CD14-positive monocyte (primary cell): Measurements from ENCODE around the gene IMMP2L. TPM values are rescaled to one million over a fixed set of nuclear protein-coding genes. Genes with fewer than 3 reads are reported as not detected.

Experiments used
- DNase-seq, 3 donors: peaks; one replicate each; pipeline ENCODE4 v3.0.0-alpha.2; 2011 to 2022
- H2AFZ ChIP-seq: 2 replicates; pipeline ENCODE4 v1.6.0; 2012; ENCODE audit warnings: mild to moderate bottlenecking, low read depth, low read length, inconsistent platforms; ENCODE audit not compliant: insufficient read depth, poor library complexity, severe bottlenecking
- H3K27ac ChIP-seq, 2 donors: 1 replicate in 1 of 2; 2 replicates in 1 of 2; pipeline ENCODE4 v1.5.1; 2012 to 2013; ENCODE audit warnings: low read length in 2 of 2, control low read depth in 1 of 2, inconsistent platforms in 1 of 2, low read depth in 1 of 2, mild to moderate bottlenecking in 1 of 2
- H3K27me3 ChIP-seq, 2 donors: one replicate each; pipeline versions ENCODE4 v1.6.0 to v1.6.1; 2011 to 2013; ENCODE audit warnings: low read length in 2 of 2; ENCODE audit not compliant: control insufficient read depth in 2 of 2, insufficient read depth in 2 of 2
- H3K36me3 ChIP-seq, 2 donors: replicated peaks in 1 of 2; 1 replicate in 1 of 2; 2 replicates in 1 of 2; pipeline versions ENCODE4 v1.5.1 to v1.6.1; 2012 to 2013; ENCODE audit warnings: low read length in 2 of 2, control low read depth in 1 of 2, inconsistent platforms in 1 of 2, mild to moderate bottlenecking in 1 of 2; ENCODE audit not compliant: insufficient read depth in 2 of 2, control insufficient read depth in 1 of 2
- H3K4me1 ChIP-seq, 2 donors: 1 replicate in 1 of 2; 2 replicates in 1 of 2; pipeline versions ENCODE4 v1.5.1 to v1.6.1; 2012 to 2013; ENCODE audit warnings: low read length in 2 of 2, control low read depth in 1 of 2, inconsistent platforms in 1 of 2, mild to moderate bottlenecking in 1 of 2, moderate library complexity in 1 of 2; ENCODE audit not compliant: insufficient read depth in 2 of 2, control insufficient read depth in 1 of 2
- H3K4me2 ChIP-seq: replicated peaks from 2 replicates; pipeline ENCODE3; 2012; ENCODE audit warnings: low read length, moderate library complexity, mild to moderate bottlenecking; ENCODE audit not compliant: poor library complexity, severe bottlenecking; ENCODE audit errors: extremely low read depth
- H3K4me3 ChIP-seq, 3 experiments: fragments of 200-600 bp in 1 of 3; sonication (generic) in 1 of 3; replicated peaks in 1 of 3; 1 replicate in 2 of 3; 2 replicates in 1 of 3; pipeline ENCODE4 v1.5.1; 2011 to 2013; ENCODE audit warnings: low read length in 3 of 3, mild to moderate bottlenecking in 3 of 3, control low read depth in 2 of 3, low read depth in 2 of 3, inconsistent platforms in 1 of 3, moderate library complexity in 1 of 3
- H3K79me2 ChIP-seq: 2 replicates; pipeline ENCODE4 v1.6.0; 2012; ENCODE audit warnings: mild to moderate bottlenecking, control low read depth, inconsistent platforms, low read length, moderate library complexity; ENCODE audit not compliant: insufficient read depth
- H3K9ac ChIP-seq: 2 replicates; pipeline ENCODE4 v1.6.0; 2017; ENCODE audit warnings: low read length, mild to moderate bottlenecking; ENCODE audit not compliant: insufficient read depth, poor library complexity, severe bottlenecking
- H3K9me3 ChIP-seq, 2 donors: replicated peaks in 1 of 2; 1 replicate in 1 of 2; 2 replicates in 1 of 2; pipeline versions ENCODE4 v1.5.1 to v1.6.1; 2012 to 2013; ENCODE audit warnings: low read length in 2 of 2, control low read depth in 1 of 2; ENCODE audit not compliant: control insufficient read depth in 1 of 2, insufficient read depth in 1 of 2
- H4K20me1 ChIP-seq: 2 replicates; pipeline ENCODE4 v1.6.0; 2012; ENCODE audit warnings: mild to moderate bottlenecking, low read length, control low read depth, moderate library complexity; ENCODE audit not compliant: insufficient read depth
- H3K27ac Mint-ChIP-seq, 7 donors: one replicate each; pipeline ENCODE4 v1.8.0; 2020; ENCODE audit warnings: mild to moderate bottlenecking in 7 of 7, mixed read lengths in 7 of 7, moderate library complexity in 6 of 7, inconsistent platforms in 2 of 7
- H3K27me3 Mint-ChIP-seq, 3 donors: one replicate each; pipeline ENCODE4 v1.8.0; 2021 to 2022; ENCODE audit warnings: low read depth in 3 of 3, mild to moderate bottlenecking in 3 of 3, mixed read lengths in 3 of 3, moderate library complexity in 3 of 3, inconsistent platforms in 1 of 3
- H3K36me3 Mint-ChIP-seq, 2 donors: one replicate each; pipeline ENCODE4 v1.8.0; 2020; ENCODE audit warnings: mixed read lengths in 2 of 2, inconsistent platforms in 1 of 2, mild to moderate bottlenecking in 1 of 2
- H3K4me1 Mint-ChIP-seq: one replicate; pipeline ENCODE4 v1.8.0; 2020; ENCODE audit warnings: mild to moderate bottlenecking, mixed read lengths
- H3K4me3 Mint-ChIP-seq, 2 donors: one replicate each; pipeline ENCODE4 v1.8.0; 2020; ENCODE audit warnings: mild to moderate bottlenecking in 2 of 2, mixed read lengths in 2 of 2, moderate library complexity in 1 of 2
- H3K9me3 Mint-ChIP-seq, 7 donors: one replicate each; pipeline ENCODE4 v1.8.0; 2020 to 2022; ENCODE audit warnings: mixed read lengths in 7 of 7, mild to moderate bottlenecking in 6 of 7, moderate library complexity in 6 of 7, inconsistent platforms in 2 of 7
- intact Hi-C, 2 donors: fragments of 100-400 bp; cut with micrococcal nuclease; formaldehyde crosslinking; loops; one replicate each; pipeline versions ENCODE4 v1.15.0 to v1.15.1; 2023
- polyA plus RNA-seq, 3 donors: library from polyadenylated mRNA; depleted of rRNA in 1 of 3; unstranded in 2 of 3; stranded (reverse) in 1 of 3; fragments of 300-500 nt in 2 of 3; fragments of >200 nt in 1 of 3; fragmentation: Illumina TruSeq in 2 of 3; gene quantifications; 1 replicate in 2 of 3; 2 replicates in 1 of 3; pipeline ENCODE4 v1.2.3, GENCODE V29; 2012 to 2021
- TF ChIP-seq, protein P1 (sequence below): fragments of 200-600 bp; IDR thresholded peaks from one replicate; pipeline ENCODE4 v1.8.0; 2022; ENCODE audit warnings: antibody characterized with exemption, mild to moderate bottlenecking

The IMMP2L gene
- polyA plus RNA-seq, 3 donors, result 1.9 to 6.4 (median 6.2) TPM

DNA sequence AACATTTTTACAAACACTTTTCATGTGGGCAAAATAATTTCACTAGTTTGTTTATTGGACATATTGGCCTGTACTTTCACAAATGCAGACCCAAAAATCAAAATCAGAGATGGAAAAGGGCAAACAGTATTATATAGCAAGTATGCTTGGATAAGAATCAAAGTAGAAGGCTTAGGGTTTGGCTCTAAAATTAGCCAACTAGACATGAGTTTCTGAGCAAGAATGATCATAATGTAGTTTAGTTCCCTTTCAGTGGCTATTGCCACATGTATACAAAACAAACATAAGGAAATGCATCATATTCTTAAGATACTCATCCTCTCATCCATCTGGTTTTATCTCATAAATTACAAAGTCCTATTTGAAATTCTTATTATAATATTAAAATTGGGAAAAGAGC, 132.5 kb downstream of the IMMP2L start:
- no peak overlapping the region for H3K9ac ChIP-seq
- Mint-ChIP-seq H3K4me1 (no peaks in the 10 kb centered on the region), H3K27me3 (no peaks in the 10 kb centered on the region), H3K27ac (no peak overlapping the region), H3K36me3 (no peaks in the 10 kb centered on the region), H3K4me3 (no peak overlapping the region), H3K9me3 (peaks cover 4 to 16% (median 12%) of the 10 kb centered on the region in 7 donors)
- no peak overlapping the region for H3K4me3 ChIP-seq
- no peak overlapping the region for H2AFZ ChIP-seq
- no peaks in the 10 kb centered on the region for H4K20me1 ChIP-seq
- H3K27me3 ChIP-seq, result no peaks in the 10 kb centered on the region
- no peaks in the 10 kb centered on the region for H3K4me1 ChIP-seq
- H3K9me3 ChIP-seq, result peaks cover 12% of the 10 kb centered on the region in 2 donors
- no peaks in the 10 kb centered on the region for H3K36me3 ChIP-seq
- H3K4me2 ChIP-seq, result no peak overlapping the region
- no peaks in the 10 kb centered on the region for H3K79me2 ChIP-seq
- intact Hi-C loops, result no loop called here
- TF ChIP-seq, protein P1, sequence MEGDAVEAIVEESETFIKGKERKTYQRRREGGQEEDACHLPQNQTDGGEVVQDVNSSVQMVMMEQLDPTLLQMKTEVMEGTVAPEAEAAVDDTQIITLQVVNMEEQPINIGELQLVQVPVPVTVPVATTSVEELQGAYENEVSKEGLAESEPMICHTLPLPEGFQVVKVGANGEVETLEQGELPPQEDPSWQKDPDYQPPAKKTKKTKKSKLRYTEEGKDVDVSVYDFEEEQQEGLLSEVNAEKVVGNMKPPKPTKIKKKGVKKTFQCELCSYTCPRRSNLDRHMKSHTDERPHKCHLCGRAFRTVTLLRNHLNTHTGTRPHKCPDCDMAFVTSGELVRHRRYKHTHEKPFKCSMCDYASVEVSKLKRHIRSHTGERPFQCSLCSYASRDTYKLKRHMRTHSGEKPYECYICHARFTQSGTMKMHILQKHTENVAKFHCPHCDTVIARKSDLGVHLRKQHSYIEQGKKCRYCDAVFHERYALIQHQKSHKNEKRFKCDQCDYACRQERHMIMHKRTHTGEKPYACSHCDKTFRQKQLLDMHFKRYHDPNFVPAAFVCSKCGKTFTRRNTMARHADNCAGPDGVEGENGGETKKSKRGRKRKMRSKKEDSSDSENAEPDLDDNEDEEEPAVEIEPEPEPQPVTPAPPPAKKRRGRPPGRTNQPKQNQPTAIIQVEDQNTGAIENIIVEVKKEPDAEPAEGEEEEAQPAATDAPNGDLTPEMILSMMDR, result no peak
- no peak overlapping the region for H3K27ac ChIP-seq
- no peak for DNase-seq

DNA sequence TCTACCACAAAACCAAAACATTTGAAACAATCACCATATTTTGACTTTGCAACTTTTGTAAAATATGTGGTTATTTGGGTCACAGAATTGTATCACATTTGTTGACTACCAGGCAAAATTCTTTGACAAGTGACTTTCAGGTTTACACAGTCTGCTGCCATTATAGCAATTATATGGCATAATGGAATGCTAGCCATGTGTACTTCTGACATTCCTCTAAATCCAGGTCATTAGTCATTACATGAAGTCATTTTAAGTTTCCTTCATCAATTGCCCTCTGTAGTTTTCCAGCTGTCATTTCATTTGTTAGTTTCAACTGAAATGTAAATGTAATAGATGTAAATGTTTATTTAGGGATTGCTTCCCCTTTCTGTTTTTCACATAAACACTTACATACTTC, 137.5 kb downstream of the IMMP2L start:
- H4K20me1 ChIP-seq, result no peaks in the 10 kb centered on the region
- intact Hi-C loops, result no loop called here
- no peaks in the 10 kb centered on the region for H3K36me3 ChIP-seq
- no peaks in the 10 kb centered on the region for H3K36me3 Mint-ChIP-seq
- H3K4me1 Mint-ChIP-seq, result no peaks in the 10 kb centered on the region
- H3K4me3 ChIP-seq, result no peak overlapping the region
- no peak overlapping the region for H3K4me3 Mint-ChIP-seq
- H3K27ac ChIP-seq, result no peak overlapping the region
- H3K27ac Mint-ChIP-seq, result no peak overlapping the region
- no peak for DNase-seq
- TF ChIP-seq, protein P1, result no peak
- H3K9me3 Mint-ChIP-seq, result peaks cover 4 to 19% (median 9%) of the 10 kb centered on the region in 7 donors
- H3K4me1 ChIP-seq, result no peaks in the 10 kb centered on the region
- no peaks in the 10 kb centered on the region for H3K27me3 Mint-ChIP-seq
- H3K9ac ChIP-seq, result no peak overlapping the region
- H3K79me2 ChIP-seq, result no peaks in the 10 kb centered on the region
- no peaks in the 10 kb centered on the region for H3K27me3 ChIP-seq
- no peaks in the 10 kb centered on the region for H3K9me3 ChIP-seq
- no peak overlapping the region for H2AFZ ChIP-seq
- no peak overlapping the region for H3K4me2 ChIP-seq
